Neuron (in vitro differentiated cells): Measurements from ENCODE around the gene ETHE1.

Experiments used
- H2AFZ ChIP-seq: one replicate; pipeline ENCODE4 v1.6.1; 2013; ENCODE audit warnings: low read depth, mild to moderate bottlenecking, inconsistent platforms, low read length, moderate library complexity
- H3K27me3 ChIP-seq: one replicate; pipeline ENCODE4 v1.6.1; 2013; ENCODE audit warnings: low read length; ENCODE audit not compliant: insufficient read depth
- H3K36me3 ChIP-seq: one replicate; pipeline ENCODE4 v1.6.1; 2013; ENCODE audit warnings: low read length; ENCODE audit not compliant: insufficient read depth
- H3K4me1 ChIP-seq: one replicate; pipeline ENCODE4 v1.6.1; 2013; ENCODE audit warnings: low read length; ENCODE audit not compliant: insufficient read depth
- H3K4me3 ChIP-seq: 2 replicates; pipeline ENCODE4 v1.5.1; 2013; ENCODE audit warnings: mild to moderate bottlenecking, low read length, moderate library complexity
- H3K9me3 ChIP-seq: one replicate; pipeline ENCODE4 v1.6.1; 2013; ENCODE audit warnings: low read length

Gene ETHE1

GRCh38 chr19:43544077-43544476 is 17.1 kb upstream of the ETHE1 start:
- Histone ChIP-seq H3K36me3 (peaks cover 77% of the 10 kb centered on the region), H3K9me3 (peaks cover 13% of the 10 kb centered on the region), H2AFZ (no peak overlapping the region), H3K4me3 (no peak overlapping the region), H3K27me3 (no peaks in the 10 kb centered on the region), H3K4me1 (peaks cover 4% of the 10 kb centered on the region)

- Histone ChIP-seq H3K4me1 (no peaks in the 10 kb centered on the region), H2AFZ (no peak overlapping the region), H3K9me3 (peaks cover 21% of the 10 kb centered on the region), H3K4me3 (no peak overlapping the region), H3K27me3 (no peaks in the 10 kb centered on the region), H3K36me3 (peaks cover 88% of the 10 kb centered on the region)
These were observed 15.1 kb upstream of the ETHE1 start for GRCh38 chr19:43541920-43542650.

DNA sequence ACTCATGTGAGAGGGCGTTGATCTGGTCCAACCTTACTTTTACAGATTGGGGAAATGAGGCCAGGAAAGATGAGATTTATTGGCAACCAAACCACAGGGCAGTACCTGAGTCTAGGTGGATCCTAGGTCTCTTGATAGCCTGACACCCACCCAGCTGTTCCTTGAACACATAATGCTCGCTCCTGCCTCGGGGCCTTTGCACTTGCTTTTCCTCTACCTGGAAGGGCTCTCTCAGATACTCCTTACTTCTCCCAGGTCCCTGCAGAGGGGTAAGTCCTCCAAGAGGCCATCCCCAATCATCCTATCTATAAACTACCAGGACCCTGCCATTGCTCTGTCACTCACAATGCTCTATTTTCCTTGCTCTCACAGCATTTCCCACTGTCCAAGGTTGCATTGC is 13.4 kb upstream of the ETHE1 start:
- Histone ChIP-seq H3K4me1 (no peaks in the 10 kb centered on the region), H2AFZ (no peak overlapping the region)

DNA sequence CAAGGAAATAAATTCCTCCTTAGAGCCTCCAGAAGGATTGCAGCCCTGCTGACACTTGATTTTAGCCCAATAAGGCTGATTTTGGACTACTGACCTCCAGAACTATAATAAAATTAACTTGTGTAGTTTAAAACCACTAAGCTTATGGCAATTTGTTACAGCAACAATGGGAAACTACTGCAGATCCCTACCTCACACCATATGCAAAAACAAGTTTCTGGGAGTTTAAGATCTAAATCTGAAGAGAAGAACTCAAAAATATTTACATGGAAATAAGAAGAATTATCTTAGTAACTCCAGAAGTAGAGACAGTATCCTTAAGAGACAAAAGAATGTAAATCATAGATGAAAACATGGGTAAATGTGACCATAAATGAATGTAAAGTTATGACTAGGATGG is 11.9 kb upstream of the ETHE1 start:
- H2AFZ ChIP-seq: no peak overlapping the region
- no peak overlapping the region for H3K4me3 ChIP-seq
- H3K27me3 ChIP-seq: no peaks in the 10 kb centered on the region
- H3K4me1 ChIP-seq: no peaks in the 10 kb centered on the region
- peaks cover 21% of the 10 kb centered on the region for H3K9me3 ChIP-seq
- peaks cover 67% of the 10 kb centered on the region for H3K36me3 ChIP-seq

More for the DNA sequence above, 13.4 kb upstream of the ETHE1 start:
- Histone ChIP-seq H3K9me3 (peaks cover 21% of the 10 kb centered on the region), H3K4me3 (no peak overlapping the region), H3K36me3 (peaks cover 79% of the 10 kb centered on the region), H3K27me3 (no peaks in the 10 kb centered on the region)

DNA sequence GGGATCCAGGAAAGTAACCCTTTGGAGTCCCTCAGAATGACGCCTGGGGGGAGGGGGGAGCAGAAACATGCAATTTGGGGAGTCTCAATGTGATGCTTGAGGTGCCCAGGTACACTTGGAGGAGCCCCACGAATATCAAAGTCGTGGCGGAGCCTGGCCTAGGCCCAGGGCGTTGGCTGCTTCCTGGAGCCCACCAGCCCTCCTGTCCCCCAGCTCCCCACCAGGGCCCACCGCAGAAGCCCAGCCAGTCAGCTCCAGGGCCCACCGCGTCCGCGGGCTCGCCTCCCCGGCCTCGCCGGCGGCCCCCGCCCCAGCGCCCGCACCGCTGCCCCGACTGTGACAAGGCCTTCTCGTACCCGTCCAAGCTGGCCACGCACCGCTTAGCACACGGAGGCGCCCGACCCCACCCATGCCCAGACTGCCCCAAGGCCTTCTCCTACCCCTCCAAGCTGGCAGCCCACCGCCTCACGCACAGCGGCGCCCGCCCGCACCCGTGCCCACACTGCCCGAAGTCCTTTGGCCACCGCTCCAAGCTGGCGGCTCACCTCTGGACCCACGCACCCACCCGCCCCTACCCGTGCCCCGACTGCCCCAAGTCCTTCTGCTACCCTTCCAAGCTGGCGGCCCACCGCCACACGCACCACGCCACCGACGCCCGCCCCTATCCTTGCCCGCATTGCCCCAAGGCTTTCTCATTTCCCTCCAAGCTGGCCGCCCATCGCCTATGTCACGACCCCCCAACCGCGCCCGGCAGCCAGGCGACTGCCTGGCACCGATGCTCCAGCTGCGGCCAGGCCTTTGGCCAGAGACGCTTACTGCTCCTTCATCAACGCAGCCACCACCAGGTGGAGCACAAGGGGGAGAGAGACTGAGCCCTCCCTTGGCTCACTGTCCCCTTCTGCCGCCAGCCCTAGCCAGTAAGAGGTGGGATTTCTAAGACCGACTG is 8.1 kb upstream of the ETHE1 start:
- no peak overlapping the region for H2AFZ ChIP-seq
- no peak overlapping the region for H3K4me3 ChIP-seq
- H3K9me3 ChIP-seq: peaks cover 16% of the 10 kb centered on the region
- H3K4me1 ChIP-seq: peaks cover 6% of the 10 kb centered on the region
- no peaks in the 10 kb centered on the region for H3K27me3 ChIP-seq
- H3K36me3 ChIP-seq: peaks cover 34% of the 10 kb centered on the region

- Histone ChIP-seq H3K4me1 (peaks cover 6% of the 10 kb centered on the region), H3K27me3 (no peaks in the 10 kb centered on the region), H3K36me3 (peaks cover 28% of the 10 kb centered on the region), H2AFZ (no peak overlapping the region), H3K4me3 (no peak overlapping the region), H3K9me3 (peaks cover 11% of the 10 kb centered on the region)
These were observed 7.4 kb upstream of the ETHE1 start for GRCh38 chr19:43534305-43534815.

- Histone ChIP-seq H3K9me3 (peaks cover 5% of the 10 kb centered on the region), H3K4me3 (peak overlapping the region; percentile 41), H2AFZ (no peak overlapping the region), H3K36me3 (peaks cover 21% of the 10 kb centered on the region), H3K27me3 (no peaks in the 10 kb centered on the region), H3K4me1 (peaks cover 6% of the 10 kb centered on the region)
These were observed 6.7 kb upstream of the ETHE1 start for GRCh38 chr19:43533546-43534304.

DNA sequence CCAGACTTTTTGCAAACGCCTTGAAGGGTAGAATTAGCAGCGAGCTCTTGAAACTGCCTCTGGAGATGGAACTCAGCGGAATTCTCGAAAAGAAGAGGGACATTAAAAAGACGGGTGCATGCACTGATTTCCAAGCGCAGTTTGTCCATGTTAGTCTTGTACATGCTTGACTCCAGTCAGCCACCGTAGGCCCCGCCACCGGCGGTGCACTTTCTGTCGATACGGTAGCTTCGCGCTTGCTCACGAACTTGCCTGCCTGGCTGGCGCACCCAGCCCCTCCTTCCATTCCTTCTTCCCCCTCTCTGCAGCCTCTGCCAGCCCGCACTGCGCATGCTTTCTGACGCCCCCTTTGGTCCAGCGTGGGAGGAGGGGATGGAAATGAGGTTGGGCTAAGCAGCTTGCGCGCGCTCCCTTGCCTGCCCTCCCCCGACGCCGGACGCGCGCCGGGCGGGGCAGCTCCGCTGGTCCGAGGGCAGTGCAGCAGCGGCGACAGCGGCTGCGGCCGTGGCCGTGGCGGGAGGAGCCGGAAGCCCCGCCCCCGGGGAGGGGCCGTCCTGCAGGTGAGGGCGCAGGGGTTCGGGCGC is 6.1 kb upstream of the ETHE1 start, which contains the start of gene ZNF575:
Gene ZNF575, plus strand, starts transcription at position 227 of the 584 bp plus-strand sequence. CDS start 1,235 bp downstream, outside the sequence.
- H3K4me1 ChIP-seq: peaks cover 6% of the 10 kb centered on the region
- H3K9me3 ChIP-seq: no peaks in the 10 kb centered on the region
- peak within 1 kb of the TSS; percentile 46 for H2AFZ ChIP-seq

DNA sequence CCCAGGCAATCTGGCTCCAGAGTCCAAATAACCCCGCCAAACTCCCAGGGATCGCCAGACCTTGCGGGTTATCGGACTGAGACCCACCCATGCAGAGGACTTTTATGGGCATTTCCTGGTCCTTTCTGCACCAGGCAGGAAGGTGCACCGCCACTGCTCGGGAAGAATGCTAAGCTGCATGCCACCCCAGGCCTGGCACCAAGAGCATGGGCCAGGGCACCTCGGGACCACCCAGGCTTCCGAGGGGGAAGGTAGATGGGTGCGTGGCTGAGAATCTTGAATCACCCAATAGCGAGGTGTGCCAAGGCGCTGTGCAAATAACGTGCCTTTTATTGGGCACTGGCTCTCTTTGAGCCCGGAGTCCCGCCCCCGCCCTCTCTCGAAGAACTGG is 5.6 kb upstream of the ETHE1 start:
- H3K4me1 ChIP-seq: peaks cover 6% of the 10 kb centered on the region
- no peaks in the 10 kb centered on the region for H3K9me3 ChIP-seq
- H3K4me3 ChIP-seq: peak overlapping the region; percentile 41
- no peaks in the 10 kb centered on the region for H3K27me3 ChIP-seq
- H3K36me3 ChIP-seq: peaks cover 10% of the 10 kb centered on the region
- H2AFZ ChIP-seq: peak overlapping the region; percentile 46

More for the DNA sequence above, 6.1 kb upstream of the ETHE1 start, which contains the start of gene ZNF575:
- peaks cover 15% of the 10 kb centered on the region for H3K36me3 ChIP-seq
- peak within 1 kb of the TSS; percentile 41 for H3K4me3 ChIP-seq
- H3K27me3 ChIP-seq: no peaks in the 10 kb centered on the region

DNA sequence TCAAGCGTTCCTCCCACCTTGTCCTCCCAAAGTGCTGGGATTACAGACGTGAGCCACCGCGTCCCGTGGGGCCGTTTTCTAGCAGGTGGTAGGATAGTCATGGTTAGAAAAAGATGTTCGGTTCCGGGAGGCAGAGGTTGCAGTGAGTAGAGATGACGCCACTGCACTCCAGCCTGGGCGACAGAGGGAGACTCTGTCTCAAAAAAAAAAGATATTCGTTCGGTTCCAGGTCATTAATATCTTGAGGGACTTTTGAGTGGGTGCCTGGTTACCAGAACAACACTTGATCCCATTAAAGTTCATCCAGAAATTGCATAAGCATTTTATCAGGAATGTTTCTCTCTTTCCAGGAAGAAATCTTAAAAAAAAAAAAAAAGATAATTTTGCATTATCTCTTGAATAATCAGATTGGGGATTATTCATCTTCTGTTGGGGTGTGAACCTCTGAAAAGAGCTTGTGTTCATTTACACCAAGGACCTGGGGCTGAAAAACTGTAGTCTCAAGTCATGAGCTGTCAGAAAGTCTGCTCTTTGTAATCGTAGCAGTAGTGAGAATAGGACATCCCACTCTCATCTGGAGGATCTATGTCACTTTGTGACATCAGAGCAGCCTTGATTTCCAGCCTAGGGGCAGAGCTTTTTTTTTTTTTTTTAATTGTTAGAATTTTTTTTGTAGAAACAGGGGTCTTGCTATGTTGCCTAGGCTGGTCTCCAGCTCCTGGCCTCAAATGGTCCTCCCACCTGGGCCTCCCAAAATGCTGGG is 1.0 kb upstream of the ETHE1 start:
- Histone ChIP-seq H3K4me3 (no peak overlapping the region), H2AFZ (no peak overlapping the region), H3K4me1 (peaks cover 21% of the 10 kb centered on the region), H3K9me3 (no peaks in the 10 kb centered on the region), H3K36me3 (no peaks in the 10 kb centered on the region), H3K27me3 (no peaks in the 10 kb centered on the region)

DNA sequence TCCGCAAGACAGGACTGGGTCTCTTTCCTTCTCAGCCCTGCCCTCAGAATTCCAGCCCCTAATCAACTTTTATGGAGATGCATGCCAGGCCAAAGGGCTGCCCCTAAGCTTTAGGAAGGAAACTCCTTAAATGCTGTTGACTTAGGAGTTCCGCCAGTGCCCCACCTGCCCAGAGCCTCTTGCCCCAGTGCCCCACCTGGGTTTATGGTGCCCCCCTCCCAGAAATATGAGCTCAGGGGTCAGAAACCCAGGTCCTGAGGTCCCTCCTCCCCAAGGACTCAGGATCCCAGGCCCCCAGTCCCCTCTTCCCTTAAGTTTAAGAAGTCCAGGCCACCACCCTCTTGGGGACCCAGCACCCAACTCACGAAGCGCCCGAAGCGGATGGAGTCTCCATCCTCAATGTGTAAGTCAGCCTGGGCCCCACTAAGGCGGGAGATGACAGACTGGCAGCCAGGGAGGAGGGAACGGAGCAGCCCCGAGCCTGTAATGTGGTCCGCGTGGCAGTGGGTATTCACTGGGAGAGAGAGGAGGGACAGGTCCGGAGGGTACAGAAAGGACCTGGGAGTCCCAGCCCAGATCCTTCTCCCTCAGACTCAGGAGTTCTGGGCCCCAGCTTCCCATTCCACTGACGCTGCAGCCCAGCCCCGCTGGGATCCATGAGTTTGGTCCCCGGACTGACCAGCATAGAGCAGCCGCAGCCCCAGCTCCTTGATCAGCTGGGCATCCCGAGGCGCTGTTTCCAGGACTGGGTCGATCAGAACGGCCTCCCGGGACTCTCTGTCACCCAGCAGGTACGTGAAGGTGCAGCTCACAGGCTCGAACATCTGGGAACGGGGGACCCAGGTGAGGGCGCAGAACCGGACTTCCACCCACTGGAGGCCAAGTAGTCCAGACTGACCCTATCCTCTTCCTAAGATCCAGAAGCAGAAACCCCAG is 897 bp downstream of the ETHE1 start:
- no peaks in the 10 kb centered on the region for H3K36me3 ChIP-seq
- H3K27me3 ChIP-seq: no peaks in the 10 kb centered on the region
- H2AFZ ChIP-seq: peak overlapping the region; percentile 58
- H3K4me1 ChIP-seq: peaks cover 15% of the 10 kb centered on the region
- no peaks in the 10 kb centered on the region for H3K9me3 ChIP-seq
- peak overlapping the region; percentile 77 for H3K4me3 ChIP-seq
